22Rv1 (cell line): Measurements from ENCODE around the gene ZNF77.

Experiments
- ZFX ChIP-seq: fragments of 450-650 bp; IDR thresholded peaks from 2 replicates; pipeline ENCODE4 v1.6.1; 2017; ENCODE audit warnings: antibody characterized with exemption, borderline replicate concordance
- TF ChIP-seq, protein P1 (sequence below): fragments of 450-650 bp; IDR thresholded peaks from 2 replicates; pipeline ENCODE4 v1.5.1; 2017; ENCODE audit warnings: mild to moderate bottlenecking

DNA sequence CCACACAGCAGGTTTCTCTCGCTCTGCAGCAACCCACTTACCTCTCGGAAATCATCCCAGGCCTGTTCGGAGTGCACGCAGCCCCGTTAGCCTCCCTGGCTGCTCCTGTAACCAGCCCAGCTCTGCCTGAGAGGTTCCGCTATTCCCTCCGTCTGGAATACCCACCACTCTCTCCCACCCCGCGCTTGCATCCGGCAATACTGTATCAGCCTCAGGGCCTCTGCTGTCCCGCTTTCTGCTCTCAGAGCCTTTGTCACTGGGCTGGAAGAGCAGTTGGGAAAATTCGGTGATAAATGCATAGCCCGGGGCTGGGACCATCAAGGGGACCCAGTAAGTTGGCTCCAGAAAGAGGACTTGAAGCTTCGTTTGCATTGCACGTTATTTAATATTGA is 31.8 kb upstream of the ZNF77 start:
- TF ChIP-seq, protein P1, sequence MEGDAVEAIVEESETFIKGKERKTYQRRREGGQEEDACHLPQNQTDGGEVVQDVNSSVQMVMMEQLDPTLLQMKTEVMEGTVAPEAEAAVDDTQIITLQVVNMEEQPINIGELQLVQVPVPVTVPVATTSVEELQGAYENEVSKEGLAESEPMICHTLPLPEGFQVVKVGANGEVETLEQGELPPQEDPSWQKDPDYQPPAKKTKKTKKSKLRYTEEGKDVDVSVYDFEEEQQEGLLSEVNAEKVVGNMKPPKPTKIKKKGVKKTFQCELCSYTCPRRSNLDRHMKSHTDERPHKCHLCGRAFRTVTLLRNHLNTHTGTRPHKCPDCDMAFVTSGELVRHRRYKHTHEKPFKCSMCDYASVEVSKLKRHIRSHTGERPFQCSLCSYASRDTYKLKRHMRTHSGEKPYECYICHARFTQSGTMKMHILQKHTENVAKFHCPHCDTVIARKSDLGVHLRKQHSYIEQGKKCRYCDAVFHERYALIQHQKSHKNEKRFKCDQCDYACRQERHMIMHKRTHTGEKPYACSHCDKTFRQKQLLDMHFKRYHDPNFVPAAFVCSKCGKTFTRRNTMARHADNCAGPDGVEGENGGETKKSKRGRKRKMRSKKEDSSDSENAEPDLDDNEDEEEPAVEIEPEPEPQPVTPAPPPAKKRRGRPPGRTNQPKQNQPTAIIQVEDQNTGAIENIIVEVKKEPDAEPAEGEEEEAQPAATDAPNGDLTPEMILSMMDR: no peak
- TF ChIP-seq ZFX: no peak
